ENCODE results near the gene ZNF334.

DNA sequence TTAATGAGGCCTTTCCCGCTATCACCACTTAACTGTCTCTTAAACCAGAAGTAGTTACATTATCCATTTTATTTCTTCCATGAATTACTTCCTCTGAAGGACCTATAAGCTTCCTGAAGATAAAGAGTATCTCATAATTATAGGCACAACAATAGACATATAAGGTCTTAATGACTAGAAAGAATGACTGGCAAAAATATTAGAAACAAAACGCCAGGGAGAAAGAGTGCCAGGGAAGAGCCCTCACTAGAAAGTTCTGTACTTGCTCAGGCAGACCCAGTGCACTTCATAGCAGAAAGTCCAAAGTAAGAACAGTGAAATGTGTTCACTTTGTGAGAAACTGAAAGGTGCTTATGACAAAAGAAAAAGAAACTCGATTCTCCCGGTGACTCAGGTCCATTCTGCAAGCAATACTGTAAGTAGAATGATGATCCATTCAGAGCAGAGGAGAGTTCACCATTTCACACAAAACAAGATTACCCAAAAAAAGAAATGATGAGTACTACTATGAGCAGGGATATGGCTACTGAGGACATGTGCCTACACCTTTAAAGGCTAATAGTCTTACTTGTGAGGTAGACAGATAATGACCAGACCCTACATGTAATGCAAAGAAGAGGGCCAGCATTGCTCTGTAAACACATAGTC is 5.5 kb downstream of the ZNF334 start:
- TF ChIP-seq POLR2A (IDR thresholded peaks at IDR 0.05): no peak
- TF ChIP-seq, protein P1, sequence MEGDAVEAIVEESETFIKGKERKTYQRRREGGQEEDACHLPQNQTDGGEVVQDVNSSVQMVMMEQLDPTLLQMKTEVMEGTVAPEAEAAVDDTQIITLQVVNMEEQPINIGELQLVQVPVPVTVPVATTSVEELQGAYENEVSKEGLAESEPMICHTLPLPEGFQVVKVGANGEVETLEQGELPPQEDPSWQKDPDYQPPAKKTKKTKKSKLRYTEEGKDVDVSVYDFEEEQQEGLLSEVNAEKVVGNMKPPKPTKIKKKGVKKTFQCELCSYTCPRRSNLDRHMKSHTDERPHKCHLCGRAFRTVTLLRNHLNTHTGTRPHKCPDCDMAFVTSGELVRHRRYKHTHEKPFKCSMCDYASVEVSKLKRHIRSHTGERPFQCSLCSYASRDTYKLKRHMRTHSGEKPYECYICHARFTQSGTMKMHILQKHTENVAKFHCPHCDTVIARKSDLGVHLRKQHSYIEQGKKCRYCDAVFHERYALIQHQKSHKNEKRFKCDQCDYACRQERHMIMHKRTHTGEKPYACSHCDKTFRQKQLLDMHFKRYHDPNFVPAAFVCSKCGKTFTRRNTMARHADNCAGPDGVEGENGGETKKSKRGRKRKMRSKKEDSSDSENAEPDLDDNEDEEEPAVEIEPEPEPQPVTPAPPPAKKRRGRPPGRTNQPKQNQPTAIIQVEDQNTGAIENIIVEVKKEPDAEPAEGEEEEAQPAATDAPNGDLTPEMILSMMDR (IDR thresholded peaks at IDR 0.05): no peak
- TF ChIP-seq POLR2AphosphoS5 (IDR thresholded peaks at IDR 0.05): no peak
- no peak for TF ChIP-seq EP300 (IDR thresholded peaks at IDR 0.05)

Data from gastroesophageal sphincter (tissue), 3 donors.